Measurements from ENCODE around the gene OTOF.

The OTOF gene

DNA sequence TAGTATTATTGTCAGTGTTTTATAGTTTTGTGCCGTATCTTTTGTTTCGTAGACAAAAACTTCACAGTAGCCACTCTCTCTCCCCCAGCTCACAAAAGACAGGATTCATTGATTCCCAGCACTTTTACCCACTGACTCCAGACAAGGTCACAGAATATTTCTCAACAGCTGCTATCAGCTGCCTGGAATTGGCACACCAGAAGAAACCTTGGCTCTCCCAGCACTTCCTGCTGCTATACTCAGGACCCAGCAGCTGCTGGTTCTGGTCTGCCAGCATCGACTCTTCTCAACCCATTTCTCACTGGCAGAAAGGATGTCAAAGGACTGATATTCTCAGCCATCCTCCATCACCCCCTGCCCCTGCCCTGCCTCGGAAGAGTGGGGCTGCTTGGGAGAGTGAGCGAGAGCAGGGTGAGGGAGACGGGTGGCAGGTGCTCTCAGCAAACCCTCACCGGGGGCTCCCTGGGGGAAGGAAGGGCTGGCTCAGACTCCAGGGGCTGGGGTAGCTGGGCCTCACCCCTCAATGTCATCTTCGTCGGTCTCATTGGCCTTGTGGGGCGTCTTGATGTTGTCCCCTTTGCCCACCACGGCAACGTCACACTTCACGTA lies 6.1 kb upstream of the OTOF start:
- TF ChIP-seq POLR2AphosphoS5 (IDR thresholded peaks at IDR 0.05; ENCODE audit: low read depth, low read length) (no peak), REST (IDR thresholded peaks at IDR 0.05; ENCODE audit: insufficient read depth in 1 of 2, low read depth in 2 of 2, low read length in 2 of 2) (no peak), FOXP2 (optimal IDR thresholded peaks at IDR 0.05; ENCODE audit: borderline replicate concordance, extremely low read depth, extremely low read length, insufficient read depth) (no peak), SIN3A (IDR thresholded peaks at IDR 0.05; ENCODE audit: borderline replicate concordance, insufficient read depth, low read length) (no peak), TAF1 (IDR thresholded peaks at IDR 0.05; ENCODE audit: borderline replicate concordance, insufficient read depth, low read length) (no peak)

- TF ChIP-seq REST (IDR thresholded peaks at IDR 0.05; ENCODE audit: insufficient read depth in 1 of 2, low read depth in 2 of 2, low read length in 2 of 2) (no peak), FOXP2 (optimal IDR thresholded peaks at IDR 0.05; ENCODE audit: borderline replicate concordance, extremely low read depth, extremely low read length, insufficient read depth) (no peak), SIN3A (IDR thresholded peaks at IDR 0.05; ENCODE audit: borderline replicate concordance, insufficient read depth, low read length) (no peak), TAF1 (IDR thresholded peaks at IDR 0.05; ENCODE audit: borderline replicate concordance, insufficient read depth, low read length) (no peak), POLR2AphosphoS5 (IDR thresholded peaks at IDR 0.05; ENCODE audit: low read depth, low read length) (no peak)
Observed at GRCh38 chr2:26483516-26483915, 5.6 kb upstream of the OTOF start.

DNA sequence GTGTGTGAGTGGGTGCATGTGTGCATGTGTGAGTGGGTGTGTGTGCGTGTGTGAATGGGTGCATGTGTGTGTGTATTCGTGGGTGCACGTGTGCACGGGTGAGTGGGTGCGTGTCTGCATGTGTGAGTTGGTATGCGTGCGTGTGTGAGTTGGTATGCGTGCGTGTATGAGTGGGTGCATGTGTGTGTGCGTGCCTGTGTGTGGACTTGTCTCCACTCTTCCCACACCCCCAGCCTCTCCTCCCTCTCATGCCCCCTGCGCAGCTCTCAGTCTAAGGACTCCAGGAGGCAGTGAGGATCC lies 5.1 kb upstream of the OTOF start:
- TF ChIP-seq REST (IDR thresholded peaks at IDR 0.05; ENCODE audit: insufficient read depth in 1 of 2, low read depth in 2 of 2, low read length in 2 of 2), result no peak
- TF ChIP-seq FOXP2 (optimal IDR thresholded peaks at IDR 0.05; ENCODE audit: borderline replicate concordance, extremely low read depth, extremely low read length, insufficient read depth), result no peak

DNA sequence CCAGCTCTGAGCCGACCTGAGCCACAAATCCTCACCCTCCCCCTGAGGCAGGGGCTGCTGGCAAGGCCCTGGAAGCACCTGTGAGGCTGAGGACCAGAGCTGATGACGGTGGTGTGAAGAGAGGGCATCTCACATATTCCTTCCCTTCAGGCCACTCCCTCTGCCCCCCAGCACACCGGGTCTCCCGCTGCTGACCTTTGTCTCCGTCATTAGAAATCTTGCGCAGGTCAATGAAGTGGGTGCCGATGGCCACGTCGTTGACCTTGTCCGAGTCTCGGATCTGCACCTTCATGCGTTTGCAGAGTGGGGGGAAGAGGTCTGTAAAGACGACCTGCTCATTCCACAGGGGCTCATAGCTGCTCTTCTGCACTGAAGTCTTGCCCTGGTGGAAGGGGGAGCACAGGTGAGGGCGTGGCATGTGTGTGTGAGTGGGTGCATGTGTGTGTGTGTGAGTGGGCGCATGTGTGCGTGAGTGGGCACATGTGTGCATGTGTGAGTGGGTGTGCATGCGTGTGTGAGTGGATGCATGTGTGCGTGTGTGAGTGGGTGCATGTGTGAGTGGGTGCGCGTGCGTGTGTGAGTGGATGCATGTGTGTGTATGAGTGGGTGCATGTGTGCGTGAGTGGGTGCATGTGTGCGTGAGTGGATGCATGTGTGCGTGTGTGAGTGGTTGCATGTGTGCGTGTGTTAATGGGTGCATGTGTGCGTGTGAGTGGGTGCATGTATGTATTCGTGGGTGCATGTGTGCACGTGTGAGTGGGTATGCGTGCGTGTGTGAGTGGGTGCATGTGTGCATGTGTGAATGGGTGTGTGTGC lies 4.5 kb upstream of the OTOF start:
- TF ChIP-seq SIN3A (IDR thresholded peaks at IDR 0.05; ENCODE audit: borderline replicate concordance, insufficient read depth, low read length) (no peak), REST (IDR thresholded peaks at IDR 0.05; ENCODE audit: insufficient read depth in 1 of 2, low read depth in 2 of 2, low read length in 2 of 2) (no peak), FOXP2 (optimal IDR thresholded peaks at IDR 0.05; ENCODE audit: borderline replicate concordance, extremely low read depth, extremely low read length, insufficient read depth) (no peak), POLR2AphosphoS5 (IDR thresholded peaks at IDR 0.05; ENCODE audit: low read depth, low read length) (no peak), TAF1 (IDR thresholded peaks at IDR 0.05; ENCODE audit: borderline replicate concordance, insufficient read depth, low read length) (no peak)

Data from PFSK-1 (cell line).